Stimulated activated CD4-positive, alpha-beta T cell treated with anti-CD3 and anti-CD28 coated beads, Interleukin-15, amount 100 ng/mL, for 1 hour (primary cell): ENCODE data around the gene CALM3.

ENCODE experiments used
- DNase-seq, 2 donors: peaks; one replicate each; pipeline ENCODE4 v3.0.0-alpha.2; 2020; ENCODE audit warnings: low read depth in 1 of 2, low spot score in 1 of 2

Gene CALM3

GRCh38 chr19:46599716-46600373 lies 1.3 kb upstream of the CALM3 start:
- no peak for DNase-seq

GRCh38 chr19:46600384-46601317 lies 479 bp upstream of the CALM3 start:
- DNase-seq = peak; percentile 96

GRCh38 chr19:46602392-46603194 lies 1.5 kb downstream of the CALM3 start:
- peak in 1 of 2 donors; percentile 22 for DNase-seq

GRCh38 chr19:46603195-46603637 lies 2.1 kb downstream of the CALM3 start:
- no peak for DNase-seq

GRCh38 chr19:46603752-46604231 lies 2.7 kb downstream of the CALM3 start:
- DNase-seq = no peak

GRCh38 chr19:46604781-46605355 lies 3.7 kb downstream of the CALM3 start:
- DNase-seq = no peak

GRCh38 chr19:46605356-46605821 lies 4.3 kb downstream of the CALM3 start:
- DNase-seq = no peak

GRCh38 chr19:46606019-46606418 lies 4.9 kb downstream of the CALM3 start:
- DNase-seq = no peak

GRCh38 chr19:46606681-46607447 lies 5.7 kb downstream of the CALM3 start:
- DNase-seq = no peak

GRCh38 chr19:46607448-46607841 lies 6.3 kb downstream of the CALM3 start:
- no peak for DNase-seq

- DNase-seq = no peak
These were observed 7.0 kb downstream of the CALM3 start for GRCh38 chr19:46608178-46608577.

GRCh38 chr19:46608581-46609345 lies 7.6 kb downstream of the CALM3 start:
- DNase-seq = no peak

- DNase-seq = no peak
These were observed 8.6 kb downstream of the CALM3 start for GRCh38 chr19:46609511-46610412.

- DNase-seq = no peak
These were observed 9.3 kb downstream of the CALM3 start for GRCh38 chr19:46610413-46610775.

GRCh38 chr19:46610851-46611770 lies 10.0 kb downstream of the CALM3 start:
- no peak for DNase-seq

- DNase-seq = no peak
These were observed 10.6 kb downstream of the CALM3 start for GRCh38 chr19:46611776-46612175.

- DNase-seq = no peak
These were observed 12.4 kb downstream of the CALM3 start for GRCh38 chr19:46613525-46613924.
